Measurements from ENCODE around the gene TMEM131L.

Gene TMEM131L

DNA sequence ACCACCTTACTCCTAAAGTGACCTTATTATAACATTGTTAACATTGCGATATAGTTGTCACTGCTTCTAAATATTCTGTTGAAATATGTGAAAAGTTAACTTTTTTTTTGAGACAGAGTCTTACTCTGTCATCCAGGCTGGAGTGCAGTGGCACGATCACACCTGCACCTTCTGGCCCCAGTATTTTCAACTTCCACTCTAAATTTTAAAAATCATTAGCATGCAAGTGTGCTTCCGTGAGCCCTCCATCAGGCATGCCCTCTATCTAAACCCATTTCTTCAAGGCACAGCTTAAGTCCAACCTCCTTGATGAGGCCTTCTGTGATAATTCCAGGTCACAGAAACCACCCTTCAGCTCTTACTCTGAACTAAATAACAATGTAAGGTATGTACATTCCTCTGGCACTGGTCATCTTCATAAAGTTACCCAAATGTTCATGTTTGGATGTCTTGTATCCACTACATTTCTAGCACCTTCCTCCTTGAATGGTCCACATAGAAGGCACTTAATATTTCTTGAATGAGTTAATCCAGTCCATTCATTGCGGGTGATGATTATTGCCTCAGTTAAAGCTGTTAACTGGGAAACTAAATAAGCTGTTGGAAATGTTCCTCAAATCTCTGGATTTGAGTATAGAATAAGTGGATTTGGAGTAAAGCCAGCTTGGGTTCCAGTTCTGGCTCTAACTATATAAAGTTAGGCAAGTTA, 38.6 kb upstream of the TMEM131L start:
- H3K27me3 ChIP-seq (ENCODE audit: insufficient read depth, low read length) = no peaks in the 10 kb centered on the region
- H3K9me3 ChIP-seq (ENCODE audit: insufficient read depth, low read depth, low read length) = no peaks in the 10 kb centered on the region
- no peaks in the 10 kb centered on the region for H3K36me3 ChIP-seq (ENCODE audit: insufficient read depth, low read length)
- H3K4me1 ChIP-seq (ENCODE audit: insufficient read depth, low read length) = no peaks in the 10 kb centered on the region; the same call in 1 of the 2 replicates
- no peak overlapping the region for H3K9ac ChIP-seq (ENCODE audit: low read depth, low read length)
- H3K4me3 ChIP-seq (ENCODE audit: low read length) = no peak overlapping the region
- 93% methylated on average over 4 of the region's 4 CpGs for WGBS
- H3K27ac ChIP-seq (ENCODE audit: low read depth, low read length) = no peak overlapping the region

DNA sequence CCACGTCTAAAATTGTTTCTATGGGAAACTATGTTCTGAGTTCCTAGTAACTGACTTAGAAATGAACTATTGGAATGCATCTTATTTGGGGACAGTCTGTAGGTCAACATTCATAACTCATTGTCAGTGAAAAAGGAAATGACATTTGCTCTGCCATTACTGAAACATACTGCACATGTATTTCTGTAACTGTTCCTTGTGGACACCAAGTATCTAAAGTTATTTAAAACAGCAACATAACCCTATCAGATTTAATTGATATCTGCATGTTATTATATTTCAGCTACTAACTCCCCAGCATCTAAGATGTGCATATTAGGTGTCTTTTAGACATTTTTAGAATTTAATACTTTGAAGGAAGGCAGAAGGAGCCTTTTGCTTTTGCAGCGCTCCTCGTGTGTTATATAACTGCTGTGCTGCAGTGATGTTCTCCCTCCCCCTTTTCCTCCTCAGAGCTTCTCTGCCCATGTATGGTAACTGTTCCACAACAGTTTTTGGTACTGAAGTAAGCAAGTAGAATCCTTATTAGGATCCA, 37.2 kb upstream of the TMEM131L start:
- no peak overlapping the region for H3K4me3 ChIP-seq (ENCODE audit: low read length)
- H3K27me3 ChIP-seq (ENCODE audit: insufficient read depth, low read length) = no peaks in the 10 kb centered on the region
- 86% methylated on average over 3 of the region's 3 CpGs for WGBS
- no peak overlapping the region for H3K27ac ChIP-seq (ENCODE audit: low read depth, low read length)
- no peaks in the 10 kb centered on the region for H3K36me3 ChIP-seq (ENCODE audit: insufficient read depth, low read length)
- H3K9ac ChIP-seq (ENCODE audit: low read depth, low read length) = no peak overlapping the region; the same call in 1 of the 2 replicates
- H3K4me1 ChIP-seq (ENCODE audit: insufficient read depth, low read length) = peaks cover 3% of the 10 kb centered on the region; the same call in 1 of the 2 replicates
- H3K9me3 ChIP-seq (ENCODE audit: insufficient read depth, low read depth, low read length) = no peaks in the 10 kb centered on the region

DNA sequence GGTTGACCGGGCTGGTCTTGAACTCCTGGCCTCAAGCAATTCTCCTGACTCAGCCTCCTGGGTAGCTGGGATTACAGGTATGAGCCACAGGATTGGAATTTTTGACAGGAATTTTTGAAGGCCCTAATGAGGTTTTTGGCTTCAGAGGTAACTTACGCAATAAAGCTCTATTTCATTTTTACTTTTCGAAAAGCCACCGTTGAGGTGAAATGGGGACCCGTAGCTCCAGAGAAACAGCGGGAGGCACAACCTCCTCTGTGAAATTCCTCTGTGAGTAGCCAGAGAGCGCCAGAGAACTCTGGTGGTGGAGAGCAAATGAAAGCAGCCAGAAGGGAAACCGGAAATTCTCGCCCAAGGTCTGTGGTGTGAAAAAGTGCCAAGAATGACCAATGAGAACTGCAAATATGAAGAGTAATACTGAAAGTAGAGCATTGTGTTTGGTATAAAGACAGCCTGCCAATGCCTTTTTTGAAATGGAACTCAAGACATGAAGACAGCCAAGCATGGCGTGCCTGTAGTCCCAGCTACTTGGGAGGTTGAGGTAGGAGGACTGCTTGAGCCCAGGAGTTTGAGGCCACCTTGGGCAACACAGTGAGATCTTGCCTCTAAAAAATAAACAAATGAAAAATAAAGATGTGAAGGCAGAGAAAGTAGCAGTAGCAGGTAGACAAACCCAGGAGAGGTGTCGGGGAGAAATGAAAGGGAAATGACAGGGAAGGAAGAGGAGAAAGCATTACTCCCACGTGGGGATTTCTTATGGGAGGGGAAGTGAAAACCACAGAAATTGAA, 33.0 kb upstream of the TMEM131L start:
- no peaks in the 10 kb centered on the region for H3K27me3 ChIP-seq (ENCODE audit: insufficient read depth, low read length)
- no peak overlapping the region for H3K9ac ChIP-seq (ENCODE audit: low read depth, low read length)
- no peak overlapping the region for H3K27ac ChIP-seq (ENCODE audit: low read depth, low read length)
- no peaks in the 10 kb centered on the region for H3K9me3 ChIP-seq (ENCODE audit: insufficient read depth, low read depth, low read length)
- no peaks in the 10 kb centered on the region for H3K36me3 ChIP-seq (ENCODE audit: insufficient read depth, low read length)
- H3K4me3 ChIP-seq (ENCODE audit: low read length) = no peak overlapping the region
- 75% methylated on average over 12 of the region's 12 CpGs for WGBS
- peaks cover 3% of the 10 kb centered on the region; the same call in 1 of the 2 replicates for H3K4me1 ChIP-seq (ENCODE audit: insufficient read depth, low read length)

DNA sequence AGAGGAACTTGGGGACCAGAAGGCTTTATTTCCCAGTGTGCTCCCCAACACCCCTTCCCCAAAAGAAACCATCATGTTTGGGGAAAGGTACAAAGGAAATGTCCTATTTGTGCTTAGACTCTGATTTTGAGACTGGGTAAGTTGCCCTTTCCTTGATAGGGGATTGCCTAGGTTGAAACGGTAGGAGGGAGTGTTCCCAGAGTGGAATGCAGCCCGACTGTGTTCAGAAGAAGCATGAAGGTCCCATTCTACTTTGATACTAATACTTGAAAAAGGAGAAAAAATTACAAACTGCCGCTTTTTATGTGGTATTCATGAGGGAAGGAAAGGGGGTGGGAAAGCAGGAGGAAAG, 32.4 kb upstream of the TMEM131L start:
- Histone ChIP-seq H3K27ac (ENCODE audit: low read depth, low read length) (no peak overlapping the region), H3K9me3 (ENCODE audit: insufficient read depth, low read depth, low read length) (no peaks in the 10 kb centered on the region), H3K27me3 (ENCODE audit: insufficient read depth, low read length) (no peaks in the 10 kb centered on the region), H3K36me3 (ENCODE audit: insufficient read depth, low read length) (no peaks in the 10 kb centered on the region), H3K4me3 (ENCODE audit: low read length) (no peak overlapping the region), H3K4me1 (ENCODE audit: insufficient read depth, low read length) (peaks cover 3% of the 10 kb centered on the region; the same call in 1 of the 2 replicates), H3K9ac (ENCODE audit: low read depth, low read length) (no peak overlapping the region)
- 63% methylated on average over 3 of the region's 3 CpGs for WGBS

DNA sequence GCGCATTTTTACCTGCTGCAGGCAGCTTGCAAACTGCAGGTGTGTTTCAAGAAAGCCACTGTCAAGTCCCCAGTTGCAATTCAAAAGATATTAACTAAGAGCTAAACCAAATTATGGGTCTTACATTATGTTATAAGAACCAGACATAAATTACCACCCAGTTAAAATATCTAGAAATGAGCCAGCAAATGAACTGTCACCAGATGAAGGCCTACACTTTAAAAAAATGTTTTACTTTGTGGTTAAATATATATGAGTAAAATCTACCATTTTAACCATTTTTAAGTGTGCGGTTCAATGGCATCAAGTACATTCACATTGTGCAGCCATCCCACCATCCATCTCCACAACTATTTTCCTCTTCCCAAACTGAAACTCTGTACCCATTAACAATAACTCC, 32.0 kb upstream of the TMEM131L start:
- H3K9me3 ChIP-seq (ENCODE audit: insufficient read depth, low read depth, low read length) = no peaks in the 10 kb centered on the region
- H3K4me3 ChIP-seq (ENCODE audit: low read length) = no peak overlapping the region
- H3K4me1 ChIP-seq (ENCODE audit: insufficient read depth, low read length) = peaks cover 3% of the 10 kb centered on the region; the same call in 1 of the 2 replicates
- H3K27ac ChIP-seq (ENCODE audit: low read depth, low read length) = no peak overlapping the region
- H3K36me3 ChIP-seq (ENCODE audit: insufficient read depth, low read length) = no peaks in the 10 kb centered on the region
- no peak overlapping the region for H3K9ac ChIP-seq (ENCODE audit: low read depth, low read length)
- no peaks in the 10 kb centered on the region for H3K27me3 ChIP-seq (ENCODE audit: insufficient read depth, low read length)
- 48% methylated on average over 2 of the region's 2 CpGs for WGBS

DNA sequence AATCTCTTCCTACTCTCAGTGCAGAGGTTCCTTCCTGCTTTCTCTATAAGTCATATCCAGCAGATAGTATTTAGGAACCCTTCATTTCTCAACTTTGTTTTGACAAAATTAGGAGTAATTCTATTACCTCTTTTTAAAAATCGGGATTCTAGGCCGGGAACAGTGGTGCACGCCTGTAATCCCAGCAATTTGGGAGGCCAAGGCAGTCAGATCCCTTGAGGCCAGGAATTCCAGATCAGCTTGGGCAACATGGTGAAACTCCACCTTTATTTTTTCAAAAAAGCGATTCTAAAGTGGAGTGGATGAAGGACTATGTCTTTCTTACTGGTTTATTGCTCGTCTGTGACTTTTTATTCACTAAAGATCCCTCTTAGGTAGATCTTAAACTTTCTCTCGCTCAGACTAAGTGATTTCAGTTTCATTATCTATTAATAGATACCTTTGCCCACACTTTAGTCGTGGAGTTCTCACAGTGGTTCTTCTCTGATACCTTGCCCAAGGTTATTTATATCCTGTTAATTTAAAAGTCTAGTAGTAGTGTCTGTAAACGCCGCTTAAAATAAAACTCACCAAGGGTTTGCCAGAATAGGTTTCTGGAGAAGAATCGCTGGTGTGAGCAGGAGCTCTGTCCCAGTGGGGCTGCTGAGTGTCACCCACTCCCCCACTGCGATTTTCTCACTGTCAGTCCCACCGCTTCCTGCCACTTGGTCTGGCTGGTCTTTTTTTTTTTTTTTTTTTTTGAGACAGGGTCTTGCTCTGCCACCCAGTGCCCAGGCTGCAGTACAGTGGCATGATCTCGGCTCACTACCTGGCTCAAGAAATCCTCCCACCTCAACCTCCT, 27.0 kb upstream of the TMEM131L start:
- WGBS = 92% methylated on average over 13 of the region's 13 CpGs
- Histone ChIP-seq H3K27ac (ENCODE audit: low read depth, low read length) (no peak overlapping the region), H3K4me1 (ENCODE audit: insufficient read depth, low read length) (no peaks in the 10 kb centered on the region), H3K36me3 (ENCODE audit: insufficient read depth, low read length) (no peaks in the 10 kb centered on the region), H3K4me3 (ENCODE audit: low read length) (no peak overlapping the region), H3K9ac (ENCODE audit: low read depth, low read length) (no peak overlapping the region), H3K9me3 (ENCODE audit: insufficient read depth, low read depth, low read length) (no peaks in the 10 kb centered on the region), H3K27me3 (ENCODE audit: insufficient read depth, low read length) (no peaks in the 10 kb centered on the region)

DNA sequence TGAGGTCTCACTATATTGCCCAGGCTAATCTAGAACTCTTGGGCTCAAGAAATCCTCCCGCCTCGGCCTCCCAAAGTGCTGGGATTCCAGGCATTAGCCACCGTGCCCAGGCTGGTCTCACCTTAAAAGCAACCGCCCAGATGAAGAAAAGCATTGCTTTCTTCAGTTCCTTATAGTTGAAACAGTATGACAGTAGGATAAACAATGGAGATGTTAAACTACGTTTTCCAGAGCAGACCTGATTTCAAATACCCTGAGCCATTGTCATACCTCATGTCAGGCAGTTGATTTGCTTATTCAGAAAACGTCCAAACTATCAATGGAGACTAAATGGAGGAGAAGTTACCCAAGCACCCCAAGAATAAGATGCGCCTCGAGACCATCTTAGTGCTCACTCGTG, 26.3 kb upstream of the TMEM131L start:
- no peak overlapping the region for H3K27ac ChIP-seq (ENCODE audit: low read depth, low read length)
- no peaks in the 10 kb centered on the region for H3K36me3 ChIP-seq (ENCODE audit: insufficient read depth, low read length)
- H3K4me1 ChIP-seq (ENCODE audit: insufficient read depth, low read length) = no peaks in the 10 kb centered on the region
- H3K9ac ChIP-seq (ENCODE audit: low read depth, low read length) = no peak overlapping the region
- no peak overlapping the region for H3K4me3 ChIP-seq (ENCODE audit: low read length)
- 92% methylated on average over 9 of the region's 9 CpGs for WGBS
- H3K9me3 ChIP-seq (ENCODE audit: insufficient read depth, low read depth, low read length) = no peaks in the 10 kb centered on the region
- H3K27me3 ChIP-seq (ENCODE audit: insufficient read depth, low read length) = no peaks in the 10 kb centered on the region

DNA sequence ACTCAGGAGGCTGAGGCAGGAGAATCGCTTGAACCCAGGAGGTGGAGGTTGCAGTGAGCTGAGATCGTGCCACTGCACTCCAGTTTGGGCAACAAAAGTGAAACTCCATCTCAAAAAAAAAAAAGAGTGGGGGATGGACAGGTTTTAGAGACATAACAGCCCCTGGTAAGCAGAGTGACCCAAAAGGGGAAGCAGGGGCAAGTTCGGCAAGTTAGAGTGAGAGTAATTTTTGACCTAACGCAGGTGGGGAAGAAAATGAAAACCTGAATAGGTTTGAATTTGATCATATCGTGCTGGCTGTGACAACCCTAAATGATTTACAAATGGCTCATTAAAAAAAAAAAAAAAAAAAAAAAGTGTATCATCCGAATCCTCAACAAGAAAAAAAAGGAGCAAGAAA, 25.7 kb upstream of the TMEM131L start:
- Histone ChIP-seq H3K27ac (ENCODE audit: low read depth, low read length) (no peak overlapping the region), H3K4me1 (ENCODE audit: insufficient read depth, low read length) (no peaks in the 10 kb centered on the region), H3K4me3 (ENCODE audit: low read length) (no peak overlapping the region), H3K9ac (ENCODE audit: low read depth, low read length) (no peak overlapping the region), H3K9me3 (ENCODE audit: insufficient read depth, low read depth, low read length) (no peaks in the 10 kb centered on the region), H3K36me3 (ENCODE audit: insufficient read depth, low read length) (no peaks in the 10 kb centered on the region), H3K27me3 (ENCODE audit: insufficient read depth, low read length) (no peaks in the 10 kb centered on the region)
- WGBS = 90% methylated on average over 5 of the region's 6 CpGs

DNA sequence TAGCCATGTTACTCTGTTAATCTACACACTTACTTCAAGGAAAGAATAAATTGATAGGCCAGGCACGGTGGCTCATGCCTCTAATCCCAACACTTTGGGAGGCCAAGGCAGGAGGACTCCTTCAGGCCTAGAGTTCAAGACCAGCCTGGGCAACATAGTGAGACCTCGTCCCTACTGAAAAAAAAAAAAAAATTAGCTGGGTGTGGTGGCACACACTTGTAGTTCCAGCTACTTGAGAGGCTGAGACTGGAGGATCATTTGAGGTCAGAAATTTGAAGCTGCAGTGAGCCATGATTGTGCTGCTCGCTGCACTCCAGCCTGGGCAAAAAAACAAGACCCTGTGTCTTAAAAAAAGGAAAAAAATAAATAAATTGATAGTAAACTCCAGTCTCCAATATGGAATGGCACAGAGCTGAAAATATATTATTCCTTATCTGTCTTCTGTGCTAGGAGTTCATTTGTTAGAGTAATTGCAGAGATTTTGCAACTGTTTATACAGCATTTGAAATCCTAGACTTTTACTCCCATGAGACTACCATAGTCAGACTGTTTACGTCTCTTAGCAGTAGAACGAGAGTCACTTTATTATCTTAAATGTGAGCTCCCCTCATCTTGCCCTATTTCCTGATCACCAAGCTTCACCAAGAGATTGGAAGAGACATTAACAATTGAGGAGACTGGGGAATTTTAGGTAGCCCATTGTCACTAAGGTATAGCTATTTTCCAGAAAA, 18.8 kb upstream of the TMEM131L start:
- Histone ChIP-seq H3K27ac (ENCODE audit: low read depth, low read length) (no peak overlapping the region), H3K9ac (ENCODE audit: low read depth, low read length) (no peak overlapping the region)
- 95% methylated on average over 5 of the region's 5 CpGs for WGBS

DNA sequence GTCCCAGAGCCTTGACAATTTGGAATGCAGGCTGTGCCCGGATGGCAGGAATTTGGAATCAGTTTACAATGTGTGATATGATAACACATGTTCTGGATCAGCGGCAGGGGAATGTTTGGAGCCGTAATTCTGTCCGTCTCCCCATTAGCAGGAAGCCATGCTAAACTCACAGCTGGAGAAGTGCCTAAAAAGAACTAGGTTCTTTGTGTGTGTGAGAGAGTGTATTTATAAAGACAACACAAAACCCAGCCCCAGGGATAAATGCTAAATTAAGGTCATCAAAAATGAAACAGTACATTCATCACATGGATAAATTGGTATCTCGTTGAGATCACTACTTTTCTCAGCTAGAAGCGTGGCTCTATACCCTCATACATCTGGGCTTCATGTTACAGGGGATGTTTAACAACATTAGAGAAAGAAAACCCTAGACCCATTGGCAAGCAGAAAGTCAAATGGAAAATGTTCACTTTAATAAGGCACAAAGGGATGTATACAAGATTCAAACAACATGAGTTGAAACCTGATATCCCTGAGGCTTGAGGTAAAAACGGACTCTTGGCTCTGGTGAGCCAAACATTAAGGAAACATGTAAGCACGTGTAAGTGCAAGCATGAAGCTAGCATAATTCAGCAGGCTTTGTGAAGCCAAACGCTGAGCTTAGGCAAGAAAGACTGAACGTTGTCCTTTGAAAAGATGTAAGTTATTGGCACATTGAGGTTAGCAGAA, 18.0 kb upstream of the TMEM131L start:
- Histone ChIP-seq H3K27ac (ENCODE audit: low read depth, low read length) (no peak overlapping the region), H3K27me3 (ENCODE audit: insufficient read depth, low read length) (no peaks in the 10 kb centered on the region), H3K4me1 (ENCODE audit: insufficient read depth, low read length) (peaks cover 13% of the 10 kb centered on the region; the same call in 1 of the 2 replicates), H3K36me3 (ENCODE audit: insufficient read depth, low read length) (no peaks in the 10 kb centered on the region), H3K9me3 (ENCODE audit: insufficient read depth, low read depth, low read length) (no peaks in the 10 kb centered on the region), H3K9ac (ENCODE audit: low read depth, low read length) (no peak overlapping the region), H3K4me3 (ENCODE audit: low read length) (no peak overlapping the region)
- WGBS = 81% methylated on average over 10 of the region's 10 CpGs

More for the DNA sequence above, 18.8 kb upstream of the TMEM131L start:
- H3K4me1 ChIP-seq (ENCODE audit: insufficient read depth, low read length) = peaks cover 7% of the 10 kb centered on the region; the same call in 1 of the 2 replicates
- H3K27me3 ChIP-seq (ENCODE audit: insufficient read depth, low read length) = no peaks in the 10 kb centered on the region
- no peaks in the 10 kb centered on the region for H3K36me3 ChIP-seq (ENCODE audit: insufficient read depth, low read length)
- H3K4me3 ChIP-seq (ENCODE audit: low read length) = no peak overlapping the region
- no peaks in the 10 kb centered on the region for H3K9me3 ChIP-seq (ENCODE audit: insufficient read depth, low read depth, low read length)

Data from HUES64 (cell line).